Coronary artery (tissue), 2 donors: ENCODE results near the gene ATP4A.

Source experiments
- DNase-seq: peaks from one replicate; pipeline ENCODE4 v3.0.0-alpha.2; 2017; ENCODE audit warnings: low spot score
- H3K27ac ChIP-seq, 2 donors: fragments of 200-600 bp; sonication (generic); one replicate each; pipeline ENCODE4 v1.5.1; 2016 to 2019
- H3K4me3 ChIP-seq: fragments of 200-600 bp; sonication (generic); 2 replicates; pipeline ENCODE4 v1.5.1; 2016; ENCODE audit warnings: mild to moderate bottlenecking, moderate library complexity
- TF ChIP-seq, protein P1 (sequence below): fragments of 200-600 bp; sonication (generic); IDR thresholded peaks from one replicate; pipeline ENCODE4 v1.5.1; 2019; ENCODE audit warnings: antibody characterized with exemption

Gene ATP4A

DNA sequence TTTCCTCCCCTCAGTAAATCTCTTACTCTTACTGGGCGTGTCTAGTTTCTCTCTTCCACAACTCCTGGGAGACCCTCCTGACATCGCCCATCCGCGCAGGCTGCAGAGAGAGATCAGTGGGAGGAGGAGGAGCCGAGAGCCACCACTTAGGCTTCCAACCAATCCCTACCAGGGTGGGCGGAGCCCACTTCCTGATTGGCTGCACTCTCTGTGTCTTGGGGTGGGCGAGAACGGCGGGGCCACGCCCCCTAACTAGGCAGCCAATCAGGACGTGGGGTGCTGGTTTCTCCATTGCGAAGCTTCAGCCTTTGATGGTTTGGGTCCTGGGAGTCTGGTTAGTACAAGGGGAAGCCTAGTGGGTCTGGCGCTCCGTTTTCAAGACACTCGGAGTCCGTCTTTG lies 22.4 kb upstream of the ATP4A start, which contains the start of gene PMIS2:
Gene PMIS2, plus strand, starts transcription at position 326 of the 400 bp plus-strand sequence. CDS start 87 bp downstream, outside the sequence.
- H3K27ac ChIP-seq, result no peak within 1 kb of the TSS
- TF ChIP-seq, protein P1, sequence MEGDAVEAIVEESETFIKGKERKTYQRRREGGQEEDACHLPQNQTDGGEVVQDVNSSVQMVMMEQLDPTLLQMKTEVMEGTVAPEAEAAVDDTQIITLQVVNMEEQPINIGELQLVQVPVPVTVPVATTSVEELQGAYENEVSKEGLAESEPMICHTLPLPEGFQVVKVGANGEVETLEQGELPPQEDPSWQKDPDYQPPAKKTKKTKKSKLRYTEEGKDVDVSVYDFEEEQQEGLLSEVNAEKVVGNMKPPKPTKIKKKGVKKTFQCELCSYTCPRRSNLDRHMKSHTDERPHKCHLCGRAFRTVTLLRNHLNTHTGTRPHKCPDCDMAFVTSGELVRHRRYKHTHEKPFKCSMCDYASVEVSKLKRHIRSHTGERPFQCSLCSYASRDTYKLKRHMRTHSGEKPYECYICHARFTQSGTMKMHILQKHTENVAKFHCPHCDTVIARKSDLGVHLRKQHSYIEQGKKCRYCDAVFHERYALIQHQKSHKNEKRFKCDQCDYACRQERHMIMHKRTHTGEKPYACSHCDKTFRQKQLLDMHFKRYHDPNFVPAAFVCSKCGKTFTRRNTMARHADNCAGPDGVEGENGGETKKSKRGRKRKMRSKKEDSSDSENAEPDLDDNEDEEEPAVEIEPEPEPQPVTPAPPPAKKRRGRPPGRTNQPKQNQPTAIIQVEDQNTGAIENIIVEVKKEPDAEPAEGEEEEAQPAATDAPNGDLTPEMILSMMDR, result no peak
- no peak within 1 kb of the TSS for H3K4me3 ChIP-seq
- no peak for DNase-seq

GRCh38 chr19:35582760-35583159 lies 19.3 kb upstream of the ATP4A start:
- no peak overlapping the region for H3K4me3 ChIP-seq
- TF ChIP-seq, protein P1, result no peak
- no peak overlapping the region for H3K27ac ChIP-seq
- no peak for DNase-seq

- no peak overlapping the region for H3K4me3 ChIP-seq
- no peak for DNase-seq
- no peak overlapping the region for H3K27ac ChIP-seq
- TF ChIP-seq, protein P1, result no peak
Measured at GRCh38 chr19:35578707-35579106, 15.2 kb upstream of the ATP4A start.

- no peak for DNase-seq
- no peak overlapping the region for H3K27ac ChIP-seq
- H3K4me3 ChIP-seq, result no peak overlapping the region
- TF ChIP-seq, protein P1, result no peak
Measured at GRCh38 chr19:35577918-35578317, 14.5 kb upstream of the ATP4A start.

DNA sequence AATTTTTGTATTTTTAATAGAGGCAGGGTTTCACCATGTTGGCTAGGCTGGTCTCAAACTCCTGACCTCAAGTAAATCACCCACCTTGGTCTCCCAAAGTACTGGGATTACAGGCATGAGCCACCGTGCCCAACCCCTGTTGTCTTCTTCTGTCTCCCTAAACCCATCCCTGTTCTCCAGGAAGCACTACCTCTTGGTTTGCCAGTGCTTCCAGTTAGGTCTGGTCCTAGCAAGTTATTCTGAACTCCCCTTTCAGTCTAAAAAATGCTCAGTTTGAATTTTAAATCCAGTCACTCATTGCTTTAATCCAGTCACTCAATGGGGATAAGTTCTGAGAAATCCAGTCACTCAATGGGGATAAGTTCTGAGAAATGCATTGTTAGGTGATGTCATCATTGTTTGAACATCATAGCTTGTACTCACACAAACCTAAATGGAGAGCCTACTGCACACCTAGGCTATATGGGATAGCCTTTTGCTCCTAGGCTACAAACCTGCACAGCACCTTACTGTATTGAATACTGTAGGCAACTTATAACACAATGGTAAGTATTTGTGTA lies 8.0 kb upstream of the ATP4A start:
- no peak overlapping the region for H3K4me3 ChIP-seq
- H3K27ac ChIP-seq, result no peak overlapping the region
- no peak for DNase-seq
- TF ChIP-seq, protein P1, result no peak

DNA sequence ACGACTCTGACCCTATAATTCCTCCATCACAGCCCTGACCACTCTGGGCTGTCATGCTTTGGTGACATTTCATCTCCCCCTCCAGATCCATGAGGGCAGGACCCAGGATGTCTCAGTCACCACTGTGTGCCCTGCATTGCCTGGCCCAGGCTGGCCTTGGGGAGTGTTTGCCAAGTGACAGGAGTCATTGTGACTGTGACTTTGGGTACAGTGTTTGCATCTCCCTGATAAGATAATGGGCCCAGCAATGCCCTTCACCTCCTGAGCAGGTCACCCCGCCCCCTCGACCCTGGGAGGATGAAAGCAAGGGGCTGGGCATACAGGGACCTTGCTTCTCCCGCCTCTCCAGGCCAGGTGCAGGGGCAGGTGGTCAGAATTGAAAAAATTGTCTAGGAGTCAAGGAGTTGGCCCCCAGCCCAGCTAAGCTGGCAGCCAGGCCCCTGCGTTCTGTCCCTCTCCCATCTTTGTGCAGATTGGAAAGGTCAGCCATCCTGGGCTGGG lies 5.9 kb upstream of the ATP4A start:
- Histone ChIP-seq H3K4me3 (no peak overlapping the region), H3K27ac (no peak overlapping the region)
- DNase-seq, result no peak
- TF ChIP-seq, protein P1, result no peak

- TF ChIP-seq, protein P1, result no peak
- no peak overlapping the region for H3K27ac ChIP-seq
- no peak overlapping the region for H3K4me3 ChIP-seq
- no peak for DNase-seq
Measured at GRCh38 chr19:35566738-35567137, 3.3 kb upstream of the ATP4A start.
